SU-DHL-6 (cell line): ENCODE measurements around the gene ADRB1.

Experiments
- CTCF ChIP-seq: fragments of 200-600 bp; sonication (generic); IDR thresholded peaks from one replicate; pipeline ENCODE4 v1.5.1; 2017; ENCODE audit warnings: antibody characterized with exemption, mild to moderate bottlenecking, low read length, moderate library complexity; ENCODE audit not compliant: insufficient read depth, poor library complexity, severe bottlenecking
- EZH2phosphoT487 ChIP-seq: fragments of 200-600 bp; sonication (generic), shearing (Covaris generic); conservative IDR thresholded peaks from 2 replicates; pipeline ENCODE4 v1.6.1; 2018; ENCODE audit warnings: mild to moderate bottlenecking, antibody characterized with exemption, low read length, moderate library complexity, mixed read lengths

GRCh38 chr10:113995201-113995600, 48.5 kb upstream of the ADRB1 start:
- TF ChIP-seq CTCF (no peak), EZH2phosphoT487 (no peak)
